ENCODE measurements around the gene SLC39A7. TPM values are rescaled to one million over a fixed set of nuclear protein-coding genes. Genes with fewer than 3 reads are reported as not detected.
A peak's percentile ranks its signal among the peaks of the same experiment; 100 is the strongest.

SLC39A7 gene
- total and polyA plus RNA-seq, 2 of the 13 experiments (the other 11 are each of a cell fraction or from before 2014, with no cell fraction given): 142 to 229 TPM

- TF ChIP-seq REST (IDR thresholded peaks at IDR 0.05; ENCODE audit: borderline replicate concordance in 1 of 2, low read depth in 1 of 2, low read length in 2 of 2) (no peak; a peak in 1 of 4 replicates), CENPT (CRISPR knock-in tag; IDR thresholded peaks at IDR 0.05; ENCODE audit: low read depth) (no peak), ATF5 (CRISPR knock-in tag; IDR thresholded peaks at IDR 0.05; ENCODE audit: low read depth) (no peak; the same call in 1 of the 2 replicates), SP140L (CRISPR knock-in tag; IDR thresholded peaks at IDR 0.05; ENCODE audit: borderline replicate concordance) (no peak), ZNF839 (CRISPR knock-in tag; IDR thresholded peaks at IDR 0.05; ENCODE audit: borderline replicate concordance) (no peak), AHR (CRISPR knock-in tag; IDR thresholded peaks at IDR 0.05) (no peak; the same call in 1 of the 2 replicates), GTF2F1 (IDR thresholded peaks at IDR 0.05; ENCODE audit: low read length) (0 out of 2 replicates have a peak, but pooled peaks have one; percentile 7), SPEN (CRISPR knock-in tag; IDR thresholded peaks at IDR 0.05; ENCODE audit: low read depth) (peak; percentile 92), PAX8 (CRISPR knock-in tag; IDR thresholded peaks at IDR 0.05; ENCODE audit: borderline replicate concordance) (0 out of 2 replicates have a peak, but pooled peaks have one; percentile 70), ZNF780A (CRISPR knock-in tag; IDR thresholded peaks at IDR 0.05) (no peak), ZNF501 (CRISPR knock-in tag; IDR thresholded peaks at IDR 0.05) (peak; percentile 89), BRCA1 (CRISPR knock-in tag; IDR thresholded peaks at IDR 0.05) (no peak), ZBTB8A (CRISPR knock-in tag; IDR thresholded peaks at IDR 0.05; ENCODE audit: borderline replicate concordance, low read depth) (no peak), PRMT3 (CRISPR knock-in tag; IDR thresholded peaks at IDR 0.05; ENCODE audit: borderline replicate concordance, low read depth) (no peak), ZNF574 (CRISPR knock-in tag; IDR thresholded peaks at IDR 0.05) (peak; percentile 99), ARNT (IDR thresholded peaks at IDR 0.05) (no peak)
- TF ChIP-seq, protein P1, sequence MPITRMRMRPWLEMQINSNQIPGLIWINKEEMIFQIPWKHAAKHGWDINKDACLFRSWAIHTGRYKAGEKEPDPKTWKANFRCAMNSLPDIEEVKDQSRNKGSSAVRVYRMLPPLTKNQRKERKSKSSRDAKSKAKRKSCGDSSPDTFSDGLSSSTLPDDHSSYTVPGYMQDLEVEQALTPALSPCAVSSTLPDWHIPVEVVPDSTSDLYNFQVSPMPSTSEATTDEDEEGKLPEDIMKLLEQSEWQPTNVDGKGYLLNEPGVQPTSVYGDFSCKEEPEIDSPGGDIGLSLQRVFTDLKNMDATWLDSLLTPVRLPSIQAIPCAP (CRISPR knock-in tag; IDR thresholded peaks at IDR 0.05; ENCODE audit: low read depth): no peak
Measured at GRCh38 chr6:33200219-33201146, at the start of gene SLC39A7, which contains the start of gene RXRB (continued).
